T-helper 9 cell (primary cell): ENCODE results near the gene C6orf15.

Experiments
- DNase-seq: peaks from one replicate; pipeline ENCODE4 v3.0.0-alpha.2; 2020

Gene C6orf15

GRCh38 chr6:31065556-31065955 is 46.8 kb downstream of the C6orf15 start:
- no peak for DNase-seq

- DNase-seq, result no peak
Observed at GRCh38 chr6:31063906-31064435, 48.4 kb downstream of the C6orf15 start.
